HCT116 (cell line): ENCODE measurements around the gene LOXL1.

Experiments
- POLR2AphosphoS5 ChIP-seq: IDR thresholded peaks from 2 replicates; pipeline ENCODE4 v1.6.1; 2011; ENCODE audit warnings: mild to moderate bottlenecking, low read depth, low read length, moderate library complexity
- RAD21 ChIP-seq: IDR thresholded peaks from 2 replicates; pipeline ENCODE4 v1.6.1; 2012; ENCODE audit warnings: low read depth, mild to moderate bottlenecking
- TF ChIP-seq, protein P1 (sequence below), 3 experiments: fragments of 200-600 bp in 1 of 3; sonication (generic) in 1 of 3; IDR thresholded peaks in 2 of 3; conservative IDR thresholded peaks in 1 of 3; 2 replicates each; pipeline ENCODE4 v1.5.1; 2012 to 2017; ENCODE audit warnings: low read depth in 2 of 3, low read length in 2 of 3, antibody characterized with exemption in 1 of 3, borderline replicate concordance in 1 of 3, control low read depth in 1 of 3, mild to moderate bottlenecking in 1 of 3, mixed read lengths in 1 of 3, mixed run types in 1 of 3, moderate library complexity in 1 of 3; ENCODE audit not compliant: insufficient read depth in 1 of 3

DNA sequence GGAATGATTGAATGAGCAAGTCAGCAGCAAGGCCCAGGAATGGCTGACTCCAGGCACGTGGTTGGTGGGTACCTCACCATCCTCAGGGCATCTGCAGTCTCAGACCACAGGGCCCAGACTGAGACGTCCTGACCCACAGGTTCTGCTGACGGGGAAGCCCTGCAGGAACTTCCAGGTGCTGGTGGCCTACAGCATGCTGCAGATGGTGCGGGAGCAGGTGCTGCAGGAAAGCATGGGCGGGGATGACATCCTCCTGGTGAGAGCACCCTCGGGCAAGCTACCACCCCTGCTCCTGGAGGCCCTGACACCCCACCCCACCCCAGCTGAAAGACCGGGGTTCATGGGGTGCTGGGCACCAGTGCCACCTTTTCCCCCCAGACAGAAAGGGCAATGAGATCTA is 38.8 kb upstream of the LOXL1 start:
- no peak for TF ChIP-seq RAD21
- TF ChIP-seq, protein P1, sequence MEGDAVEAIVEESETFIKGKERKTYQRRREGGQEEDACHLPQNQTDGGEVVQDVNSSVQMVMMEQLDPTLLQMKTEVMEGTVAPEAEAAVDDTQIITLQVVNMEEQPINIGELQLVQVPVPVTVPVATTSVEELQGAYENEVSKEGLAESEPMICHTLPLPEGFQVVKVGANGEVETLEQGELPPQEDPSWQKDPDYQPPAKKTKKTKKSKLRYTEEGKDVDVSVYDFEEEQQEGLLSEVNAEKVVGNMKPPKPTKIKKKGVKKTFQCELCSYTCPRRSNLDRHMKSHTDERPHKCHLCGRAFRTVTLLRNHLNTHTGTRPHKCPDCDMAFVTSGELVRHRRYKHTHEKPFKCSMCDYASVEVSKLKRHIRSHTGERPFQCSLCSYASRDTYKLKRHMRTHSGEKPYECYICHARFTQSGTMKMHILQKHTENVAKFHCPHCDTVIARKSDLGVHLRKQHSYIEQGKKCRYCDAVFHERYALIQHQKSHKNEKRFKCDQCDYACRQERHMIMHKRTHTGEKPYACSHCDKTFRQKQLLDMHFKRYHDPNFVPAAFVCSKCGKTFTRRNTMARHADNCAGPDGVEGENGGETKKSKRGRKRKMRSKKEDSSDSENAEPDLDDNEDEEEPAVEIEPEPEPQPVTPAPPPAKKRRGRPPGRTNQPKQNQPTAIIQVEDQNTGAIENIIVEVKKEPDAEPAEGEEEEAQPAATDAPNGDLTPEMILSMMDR (IDR thresholded peaks at IDR 0.05 in 2 of 3, conservative IDR thresholded peaks at IDR 0.05 in 1 of 3; ENCODE audit: borderline replicate concordance in 1 of 3, insufficient read depth in 1 of 3, low read depth in 2 of 3, low read length in 2 of 3), result no peak
- no peak for TF ChIP-seq POLR2AphosphoS5
